NK-92 (cell line): ENCODE data around the gene XPA.
"Not testable (repeated sequence)": the region's sequence is repeated elsewhere in the genome, so short reads cannot be mapped to it uniquely, and the experiment has no call there.

Experiments used
- DNase-seq: peaks from one replicate; lab custom pipeline; 2025; ENCODE audit not compliant: unreplicated experiment; lab: John Stamatoyannopoulos, UW

Gene XPA

DNA sequence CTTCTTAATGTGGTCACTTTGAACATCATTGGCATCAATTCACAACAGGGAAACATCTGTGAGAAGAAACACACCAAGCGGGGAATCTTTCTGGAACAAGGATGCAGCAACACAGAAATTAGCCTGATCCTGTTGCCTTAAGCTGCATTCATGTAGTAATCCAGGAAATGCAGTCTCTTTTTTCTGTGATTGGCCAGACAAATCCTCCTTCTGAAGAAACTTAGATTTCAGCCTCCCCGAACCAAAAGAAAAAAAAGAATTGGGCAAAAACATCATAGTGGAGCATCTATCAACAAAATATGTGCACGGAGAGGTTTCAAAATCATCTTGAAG is 7.2 kb upstream of the XPA start:
- DNase-seq: no peak

DNA sequence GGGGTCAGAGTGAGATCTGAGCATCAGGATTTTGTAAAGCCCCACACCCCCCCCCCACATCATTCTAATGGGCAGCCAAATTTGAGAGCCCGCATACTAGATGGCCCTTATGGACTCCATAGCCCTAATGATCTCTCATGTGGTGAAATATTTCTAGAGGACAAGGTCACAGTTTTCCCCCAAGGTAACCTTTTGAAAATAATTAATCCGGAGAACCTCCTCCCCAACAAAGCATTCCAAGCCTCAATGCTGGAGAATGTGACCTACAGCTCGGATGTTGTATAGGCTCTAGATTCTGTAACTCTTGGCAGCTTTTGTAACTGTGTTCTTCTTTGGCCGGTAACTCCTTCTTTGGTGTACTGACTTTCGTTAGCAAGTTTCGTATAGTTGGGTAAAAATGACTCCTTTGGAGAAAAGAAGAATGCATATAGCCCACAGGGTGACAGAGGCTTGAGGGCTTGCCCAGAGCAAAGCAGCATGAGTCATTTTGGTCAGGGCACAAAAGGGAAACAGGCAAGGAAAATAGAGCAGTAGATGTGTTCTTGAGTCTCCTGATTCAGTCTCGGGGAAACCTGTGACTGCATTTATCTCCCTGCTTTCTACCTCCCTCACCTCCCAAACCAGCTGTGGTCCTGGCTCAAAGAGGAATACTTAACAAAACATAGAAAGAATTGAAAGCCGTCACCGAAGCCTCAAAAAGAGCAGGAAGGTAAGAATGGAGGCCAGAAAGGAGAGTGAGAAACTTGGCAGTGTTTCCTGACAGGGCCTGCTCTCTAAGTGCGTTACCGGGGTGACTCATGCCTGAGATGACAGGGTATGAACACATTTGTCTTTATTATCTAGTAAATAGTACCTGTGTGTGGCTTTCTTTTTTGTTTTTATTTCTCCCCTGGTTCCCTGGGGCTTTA is 6.6 kb upstream of the XPA start:
- no peak for DNase-seq

DNA sequence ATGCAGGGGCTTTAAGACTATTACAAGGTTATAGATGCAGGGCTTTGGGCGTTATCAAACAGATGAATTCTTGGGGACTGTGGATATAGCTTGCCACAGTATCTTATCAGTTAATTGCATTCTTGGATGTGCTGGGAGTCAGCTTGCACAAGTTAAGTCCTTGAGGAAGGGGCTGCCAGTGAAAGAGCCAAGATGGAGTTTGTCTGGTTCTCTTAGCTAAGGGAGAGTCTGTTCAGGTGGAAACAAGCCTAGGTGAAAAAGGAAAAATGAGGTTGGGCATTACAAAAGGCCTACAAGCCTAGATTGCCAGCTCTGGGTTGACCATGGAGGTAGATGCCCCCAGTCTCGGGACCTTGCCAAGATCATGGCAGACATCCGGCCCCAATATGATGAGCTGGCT is 2.7 kb upstream of the XPA start:
- not testable (repeated sequence) for DNase-seq

DNA sequence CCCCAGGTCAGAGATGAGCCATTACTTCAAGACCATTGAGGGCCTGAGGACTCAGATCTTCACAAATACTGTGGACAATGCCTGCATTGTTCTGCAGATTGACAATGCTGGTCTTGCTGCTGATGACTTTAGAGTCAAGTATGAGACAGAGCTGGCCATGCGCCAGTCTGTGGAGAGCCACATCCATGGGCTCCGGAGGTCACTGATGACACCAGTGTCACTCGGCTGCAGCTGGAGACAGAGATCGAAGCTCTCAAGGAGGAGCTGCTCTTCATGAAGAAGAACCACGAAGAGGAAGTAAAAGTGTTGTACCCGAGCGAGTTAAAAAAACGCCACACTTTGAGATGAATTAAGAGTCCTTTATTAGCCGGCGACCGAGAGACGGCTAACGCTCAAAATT is 2.1 kb upstream of the XPA start:
- DNase-seq: not testable (repeated sequence)

DNA sequence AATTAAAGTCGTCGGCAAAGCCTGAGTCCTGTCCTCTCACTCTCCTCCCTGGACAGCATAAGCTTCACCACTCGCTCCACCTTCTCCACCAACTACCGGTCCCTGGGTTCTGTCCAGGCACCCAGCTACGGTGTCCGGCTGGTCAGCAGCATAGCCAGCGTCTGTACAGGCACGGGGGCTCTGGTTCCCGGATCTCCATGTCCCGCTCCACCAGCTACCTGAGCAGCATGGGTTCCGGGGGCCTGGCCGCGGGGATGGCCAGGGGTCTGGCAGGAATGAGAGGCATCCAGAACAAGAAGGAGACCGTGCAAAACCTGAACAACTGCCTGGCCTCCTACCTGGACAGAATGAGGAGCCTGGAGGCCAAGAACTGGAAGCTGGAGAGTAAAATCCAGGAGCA is 1.7 kb upstream of the XPA start:
- DNase-seq: no peak

DNA sequence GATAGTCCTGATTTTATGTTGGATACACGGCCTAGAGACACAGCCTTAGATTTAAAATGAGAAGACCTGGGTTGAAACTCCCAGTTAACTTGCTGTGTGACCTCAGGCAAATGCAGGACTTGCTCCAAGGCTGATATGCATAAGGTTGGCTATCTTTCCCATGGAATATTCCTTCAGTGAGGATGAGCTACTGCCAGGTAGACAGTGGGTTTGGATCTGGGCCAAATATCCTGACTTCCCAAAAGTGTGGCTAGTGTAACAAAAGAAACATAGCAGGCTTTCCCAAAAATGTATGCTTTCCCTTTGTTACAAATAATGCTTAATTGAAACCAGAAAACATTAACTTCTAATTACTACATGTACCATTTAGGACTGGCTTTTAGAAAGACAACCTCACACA is 697 bp upstream of the XPA start:
- DNase-seq: no peak

DNA sequence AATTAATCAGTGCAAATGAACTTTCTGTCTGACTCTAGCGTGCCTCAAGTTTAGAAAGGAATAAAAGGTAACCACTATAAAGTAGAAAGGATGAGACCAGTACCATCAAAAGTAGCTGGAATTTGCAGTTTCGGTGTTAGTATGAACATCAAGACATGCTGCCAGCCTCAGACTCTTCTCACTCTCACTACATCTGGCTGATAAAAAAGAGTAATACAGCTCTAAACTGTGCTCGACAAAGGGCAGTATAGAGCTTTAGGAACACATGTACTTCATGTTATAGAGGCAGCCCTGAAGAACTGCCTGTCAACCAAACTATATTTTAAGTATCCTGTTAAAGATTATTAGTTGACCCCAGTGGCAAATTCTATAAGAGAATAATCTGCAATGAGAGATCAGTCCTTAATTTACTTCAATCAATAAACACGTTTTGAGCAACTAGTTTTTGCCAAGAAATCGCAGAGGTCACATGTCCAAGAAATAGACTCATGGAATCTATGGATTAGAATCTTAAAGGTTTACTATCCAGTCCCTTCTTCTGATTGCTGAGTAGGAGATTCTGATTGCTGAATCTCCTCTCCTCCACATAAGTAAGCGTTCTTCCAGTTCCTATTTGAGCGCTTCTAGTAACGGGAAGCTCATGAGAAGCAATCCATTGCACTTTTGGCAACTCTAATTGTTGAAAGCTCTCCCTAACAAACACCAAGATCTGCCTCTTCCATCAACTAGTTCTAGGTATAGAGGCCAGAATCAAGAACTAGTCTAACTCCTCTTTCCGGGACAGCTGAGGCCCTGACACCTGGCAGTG is 941 bp downstream of the XPA start:
- DNase-seq: no peak

DNA sequence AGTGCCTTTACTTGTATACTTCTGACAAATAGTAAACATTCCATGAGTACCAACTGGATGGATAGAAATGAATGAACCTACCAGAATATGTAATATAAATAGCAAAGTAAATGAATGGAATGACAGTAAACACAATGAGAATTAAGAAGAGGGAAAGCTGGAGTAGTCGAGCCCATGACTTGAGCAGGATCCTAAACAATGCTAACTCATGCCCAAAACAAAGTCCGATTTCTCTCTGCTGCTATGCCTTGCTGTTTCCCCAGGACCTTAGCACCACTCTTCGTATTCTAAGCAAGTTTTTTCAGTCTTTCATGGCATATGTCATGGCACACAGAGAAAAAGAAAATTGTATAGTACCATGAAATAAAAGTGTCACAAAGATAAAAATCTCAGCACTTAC is 1.8 kb downstream of the XPA start:
- DNase-seq: no peak

DNA sequence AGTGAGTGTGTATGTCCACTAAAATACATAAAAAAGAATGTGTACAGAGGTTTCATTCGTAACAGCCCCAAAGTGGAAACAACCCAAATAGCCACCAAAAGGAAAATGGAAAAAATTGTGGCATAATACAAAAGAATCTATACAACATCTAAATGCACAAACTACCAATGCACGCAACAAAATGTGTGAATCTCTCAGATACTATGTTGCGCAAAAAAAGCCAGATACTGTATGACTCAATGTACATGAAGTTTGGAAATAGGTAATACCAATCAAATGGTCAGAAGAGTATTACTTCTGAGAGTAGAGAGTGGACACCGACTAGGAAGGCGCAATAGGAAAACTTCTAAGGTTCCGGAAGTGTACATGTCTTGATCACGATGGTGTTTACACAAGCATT is 2.4 kb downstream of the XPA start:
- DNase-seq: no peak

DNA sequence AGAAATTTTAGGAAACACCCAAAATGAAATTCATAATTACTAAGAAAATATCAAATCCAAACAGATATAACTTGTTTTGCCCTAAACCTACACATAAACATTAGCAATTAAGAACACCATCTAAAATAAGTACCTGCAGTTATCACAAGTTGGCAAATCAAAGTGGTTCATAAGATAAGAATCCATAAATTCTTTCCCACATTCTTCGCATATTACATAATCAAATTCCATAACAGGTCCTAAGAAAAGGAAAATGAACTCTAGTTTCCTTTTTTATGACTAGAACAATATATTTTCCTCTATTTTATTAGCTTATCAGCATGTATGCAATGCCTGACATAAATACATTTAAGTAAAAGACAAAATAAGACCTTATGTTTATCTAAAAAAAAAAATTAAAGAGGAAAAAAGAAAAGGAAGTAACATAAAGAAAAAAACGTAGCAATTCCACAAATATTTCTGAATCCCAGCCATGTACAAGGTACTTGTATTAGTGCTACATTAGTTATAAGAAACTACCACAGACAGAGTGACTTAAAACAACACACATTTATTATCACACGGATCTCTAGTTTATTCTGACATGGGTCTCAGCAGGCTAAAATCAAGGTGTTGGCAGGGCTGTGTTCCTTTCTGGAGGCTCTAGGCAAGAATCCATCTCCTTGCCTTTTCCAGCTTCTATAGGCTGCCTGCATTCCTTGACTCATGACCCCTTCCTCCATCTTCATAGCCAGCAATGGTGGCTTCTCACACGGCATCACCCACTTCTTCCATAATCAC is 7.5 kb downstream of the XPA start:
- no peak for DNase-seq

DNA sequence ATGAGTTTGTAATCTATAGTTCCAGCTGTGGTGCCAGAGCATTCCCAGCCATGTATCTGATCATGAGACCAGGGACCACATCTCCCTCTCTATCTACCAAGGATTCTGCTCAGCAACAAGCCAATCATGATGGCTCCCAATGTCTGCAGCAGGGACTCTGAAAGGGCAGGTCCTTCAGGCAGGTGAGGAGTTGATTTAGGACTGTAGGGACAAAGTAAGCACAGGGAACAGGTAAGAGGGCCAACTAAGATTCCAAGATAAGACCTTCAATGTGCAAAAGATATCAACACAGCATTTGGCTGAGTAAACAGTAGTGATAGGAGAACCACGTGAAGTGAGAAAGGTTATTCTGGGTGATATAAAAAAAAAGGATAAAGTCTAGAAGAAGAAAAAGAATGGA is 8.5 kb downstream of the XPA start:
- DNase-seq: no peak

DNA sequence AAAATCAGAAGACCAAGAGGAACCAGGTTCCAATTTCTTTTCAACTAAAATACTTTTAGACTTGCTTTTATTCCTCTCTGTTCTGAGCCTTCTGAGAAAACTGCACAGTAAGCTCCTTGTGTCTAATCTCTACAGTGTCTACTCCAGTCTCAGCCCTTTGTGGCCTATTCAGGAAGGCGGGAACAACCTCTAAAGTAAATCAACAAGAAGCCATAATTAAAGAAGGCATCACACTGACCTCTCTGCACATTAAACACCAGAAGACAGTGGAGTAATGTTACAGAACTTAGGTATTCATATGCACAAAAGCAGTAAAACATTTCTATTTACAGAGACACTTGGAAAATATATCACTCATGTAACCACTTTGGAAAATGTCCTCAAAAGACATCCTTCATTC is 14.9 kb downstream of the XPA start:
- DNase-seq: no peak

DNA sequence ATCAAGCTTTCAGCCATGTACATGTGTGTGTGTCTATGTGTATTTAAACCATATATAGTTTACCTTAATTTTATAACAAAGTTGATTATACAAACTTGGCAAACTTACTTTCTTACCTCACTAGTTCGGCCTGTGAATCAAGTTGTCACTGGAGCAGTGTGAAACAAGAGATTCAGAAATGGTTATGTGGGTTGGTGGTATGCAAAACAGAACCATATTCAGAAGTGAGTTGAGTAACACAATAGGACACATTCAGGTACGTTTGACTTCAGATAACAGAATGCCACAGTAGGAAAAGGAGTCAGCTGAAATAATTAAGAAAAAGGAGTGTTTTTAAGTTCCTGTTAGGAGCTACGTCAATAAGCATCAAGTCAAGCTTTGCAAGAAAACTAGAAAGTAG is 21.5 kb downstream of the XPA start:
- no peak for DNase-seq

DNA sequence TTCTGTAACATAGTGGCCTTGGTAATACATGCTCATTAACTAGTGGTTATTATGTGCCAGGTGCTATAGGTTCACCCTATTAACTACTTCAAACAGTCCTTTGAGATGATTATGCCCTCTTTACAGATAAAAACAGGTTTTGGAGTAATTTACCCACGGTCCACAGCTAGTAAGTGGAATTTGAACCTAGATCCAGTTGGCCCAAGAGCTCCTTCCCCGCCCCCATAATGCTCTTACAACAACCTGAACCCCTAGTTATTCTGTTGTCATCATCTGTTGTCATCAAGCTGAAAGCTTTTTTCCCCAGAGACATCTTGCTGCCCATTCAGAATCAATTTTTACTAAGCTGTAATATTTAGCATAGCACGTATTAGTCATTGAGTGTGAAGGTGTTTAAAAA is 23.2 kb downstream of the XPA start:
- DNase-seq: no peak

DNA sequence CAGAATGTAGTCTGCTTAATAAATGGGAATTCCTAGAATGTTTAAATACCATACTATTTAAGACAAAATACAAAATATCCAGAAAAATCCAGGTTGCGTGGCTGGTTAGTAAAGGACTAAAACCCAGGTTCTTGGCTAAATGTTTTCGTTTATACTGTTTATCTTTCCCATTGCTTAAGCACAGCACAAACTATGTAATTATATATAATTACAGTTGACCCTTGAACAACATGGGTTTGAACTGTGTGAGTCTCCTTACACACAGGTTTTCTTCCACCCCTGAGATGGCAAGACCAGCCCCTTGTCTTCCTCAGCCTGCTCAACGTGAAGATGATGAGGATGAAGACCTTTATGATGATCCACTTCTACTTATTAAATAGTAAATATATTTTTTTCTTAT is 24.7 kb downstream of the XPA start:
- no peak for DNase-seq

DNA sequence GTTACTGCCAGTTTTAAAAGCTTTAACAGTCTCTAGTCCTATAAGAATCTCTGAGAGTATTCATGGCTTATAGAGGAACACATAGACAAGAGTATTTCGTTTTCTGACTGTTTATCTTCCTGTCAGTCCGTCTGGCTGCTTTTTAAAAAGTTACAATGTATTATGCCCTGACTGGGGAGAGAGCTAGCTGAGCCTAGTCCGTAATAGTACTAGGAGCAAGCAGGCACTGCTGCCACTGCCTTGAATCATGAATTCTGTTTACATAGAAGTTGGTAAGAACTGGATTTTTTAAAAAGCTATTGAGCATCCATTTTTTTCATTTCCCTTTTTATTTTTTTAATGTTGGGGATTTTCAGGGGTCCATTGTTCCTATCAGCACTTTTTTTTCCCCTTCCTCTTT is 26.6 kb downstream of the XPA start:
- no peak for DNase-seq

DNA sequence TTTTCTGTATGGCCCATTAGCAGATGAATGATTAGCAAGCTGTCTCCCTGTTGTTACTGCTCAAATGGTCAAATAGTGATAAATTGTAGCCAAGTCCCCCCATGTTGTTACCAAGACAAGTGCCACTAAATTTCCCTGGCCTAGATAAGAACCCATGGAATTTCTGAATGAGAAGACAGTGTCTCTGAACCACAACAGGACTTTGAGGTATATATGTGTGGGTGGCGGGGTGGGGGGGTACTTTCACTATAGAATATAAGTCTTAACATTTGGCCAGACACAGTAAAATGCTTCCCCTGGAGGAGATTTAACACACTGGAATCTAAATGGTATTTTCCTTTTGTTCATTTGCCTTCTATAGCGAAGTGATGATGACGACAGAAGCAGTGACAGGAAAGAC is 28.7 kb downstream of the XPA start:
- no peak for DNase-seq

DNA sequence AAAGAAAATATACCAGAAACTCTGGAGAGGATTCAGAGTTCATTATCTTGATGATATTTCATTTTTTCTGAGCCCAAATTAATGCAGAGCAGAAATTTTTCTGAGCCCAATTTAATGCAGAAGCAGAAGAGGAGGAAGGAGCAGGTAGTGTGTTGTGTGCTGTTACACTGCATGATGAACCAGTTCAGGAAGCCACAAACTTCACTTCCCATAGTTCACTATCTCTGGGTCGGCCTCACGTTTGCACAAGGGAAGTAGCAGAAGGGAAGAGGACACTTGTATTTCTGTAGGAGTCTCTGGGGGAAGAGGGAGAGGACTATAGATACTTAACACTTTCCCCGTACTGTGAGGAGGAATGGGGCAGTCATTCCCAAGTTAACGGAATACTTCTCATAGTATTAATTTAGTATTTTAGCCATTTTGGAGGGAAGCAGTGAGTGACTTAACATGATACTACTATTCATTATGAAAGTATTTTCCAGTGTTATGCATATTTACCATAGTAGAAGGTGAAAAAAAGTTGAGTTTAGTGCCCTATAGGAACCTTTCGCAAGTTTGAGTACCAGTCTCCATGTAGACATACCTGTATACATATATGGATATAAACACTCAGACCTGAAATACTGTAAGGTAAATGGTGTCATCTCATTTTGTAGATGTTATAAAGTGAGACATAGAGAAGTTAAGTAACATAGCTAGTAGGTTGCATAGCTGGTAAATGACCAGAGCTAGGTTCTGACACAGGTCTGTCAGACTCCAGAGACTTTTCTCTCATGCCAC is 30.0 kb downstream of the XPA start:
- DNase-seq: no peak

DNA sequence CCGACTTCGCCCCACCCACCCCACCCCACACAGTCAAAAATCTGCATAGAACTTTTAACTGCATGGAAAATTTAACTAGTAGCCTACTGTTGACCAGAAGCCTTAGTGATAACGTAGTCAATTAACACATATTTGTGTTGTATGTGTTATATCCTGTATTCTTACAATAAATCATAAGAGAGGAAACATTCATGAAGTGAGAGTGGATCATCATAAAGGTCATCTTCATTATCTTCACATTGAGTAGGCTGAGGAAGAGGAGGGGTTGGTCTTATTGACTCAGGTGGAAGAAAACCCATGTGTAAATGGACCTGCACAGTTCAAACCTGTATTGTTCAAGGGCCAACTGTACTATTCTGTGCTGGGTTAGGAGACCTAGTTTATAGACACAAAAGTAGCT is 31.4 kb downstream of the XPA start:
- DNase-seq: no peak

DNA sequence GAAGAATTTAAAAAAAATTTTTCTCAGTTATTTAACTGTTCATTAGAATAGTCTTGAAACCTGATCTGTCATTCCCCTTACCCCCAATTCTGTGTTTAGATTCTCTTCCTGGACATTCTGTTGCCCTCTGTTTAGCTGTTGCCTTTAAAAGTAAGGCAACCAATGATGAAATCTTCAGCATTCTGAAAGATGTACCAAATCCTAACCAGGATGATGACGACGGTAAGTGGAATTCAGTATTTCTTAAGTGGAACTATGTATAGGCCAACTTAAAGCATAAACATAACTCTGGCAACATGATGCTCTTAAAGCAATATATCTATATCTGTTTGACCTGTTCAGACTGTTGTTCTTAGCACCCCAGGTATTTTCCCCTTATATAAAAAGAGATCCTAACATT is 36.3 kb downstream of the XPA start:
- no peak for DNase-seq

DNA sequence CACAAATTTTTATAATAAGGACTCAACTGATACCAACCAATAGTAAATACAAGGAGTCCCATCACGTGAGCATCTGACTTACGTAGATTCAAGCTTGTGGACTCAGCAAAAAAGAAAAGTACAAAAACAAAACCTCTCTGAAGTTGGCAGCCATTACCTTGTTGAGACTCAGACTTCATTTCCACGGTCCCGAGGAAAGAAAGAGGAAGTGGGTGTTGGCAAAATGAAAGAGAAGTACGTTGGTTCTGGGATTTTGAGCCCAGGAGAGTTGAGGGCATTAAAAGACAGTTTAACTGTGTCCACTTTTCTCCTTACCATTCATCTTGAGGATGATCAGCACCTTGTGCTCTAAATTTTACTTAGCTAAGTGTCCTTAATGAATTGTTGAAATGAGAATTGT is 36.8 kb downstream of the XPA start:
- DNase-seq: no peak
